HepG2 (cell line): Measurements from ENCODE around the gene P2RX7. TPM values are rescaled to one million over a fixed set of nuclear protein-coding genes. Genes with fewer than 3 reads are reported as not detected.
"Not testable (repeated sequence)": the region's sequence is repeated elsewhere in the genome, so short reads cannot be mapped to it uniquely, and the experiment has no call there.

Experiments used
- ARID3A ChIP-seq: IDR thresholded peaks from 2 replicates; pipeline ENCODE4 v1.6.1; 2012; ENCODE audit warnings: low read depth, low read length, improper control_type of control experiment
- KDM2A ChIP-seq: sonication (generic); formaldehyde crosslinking; IDR thresholded peaks from 2 replicates; pipeline ENCODE4 v1.4.0; 2020; ENCODE audit warnings: low read depth, missing genetic modification reagents, borderline replicate concordance
- SALL1 ChIP-seq: sonication (generic); formaldehyde crosslinking; IDR thresholded peaks from 2 replicates; pipeline ENCODE4 v1.8.0; 2022; ENCODE audit warnings: mild to moderate bottlenecking, missing genetic modification reagents
- SMC3 ChIP-seq: IDR thresholded peaks from 2 replicates; pipeline ENCODE4 v1.6.1; 2011; ENCODE audit warnings: low read length, improper control_type of control experiment
- SP1 ChIP-seq, 2 experiments: fragments of 450-650 bp in 1 of 2; sonication (generic) in 1 of 2; formaldehyde crosslinking in 1 of 2; IDR thresholded peaks; 2 replicates each; pipeline versions ENCODE4 v1.4.0 to v1.6.1; 2016 to 2020; ENCODE audit warnings: missing genetic modification reagents in 1 of 2
- SSRP1 ChIP-seq: IDR thresholded peaks from 2 replicates; pipeline ENCODE4 v1.6.1; 2016; ENCODE audit warnings: control low read depth
- STAG1 ChIP-seq: sonication (generic); formaldehyde crosslinking; IDR thresholded peaks from 2 replicates; pipeline ENCODE4 v1.4.0; 2020; ENCODE audit warnings: missing genetic modification reagents
- ZNF441 ChIP-seq: sonication (generic); formaldehyde crosslinking; IDR thresholded peaks from 2 replicates; pipeline ENCODE4 v1.7.0; 2021; ENCODE audit warnings: missing genetic modification reagents, borderline replicate concordance
- ZNF574 ChIP-seq: sonication (generic); formaldehyde crosslinking; IDR thresholded peaks from 2 replicates; pipeline ENCODE4 v1.4.0; 2020; ENCODE audit warnings: missing genetic modification reagents
- ZNF605 ChIP-seq: sonication (generic); formaldehyde crosslinking; IDR thresholded peaks from 2 replicates; pipeline ENCODE4 v1.8.0; 2022; ENCODE audit warnings: mild to moderate bottlenecking, missing genetic modification reagents
- ZNF614 ChIP-seq: IDR thresholded peaks from 2 replicates; pipeline ENCODE4 v1.6.1; 2018; ENCODE audit warnings: missing biosample characterization, missing genetic modification reagents, inconsistent platforms, borderline replicate concordance
- ZSCAN21 ChIP-seq: sonication (generic); formaldehyde crosslinking; IDR thresholded peaks from 2 replicates; pipeline ENCODE4 v1.8.0; 2022; ENCODE audit warnings: mild to moderate bottlenecking, missing genetic modification reagents, moderate library complexity, borderline replicate concordance
- polyA plus RNA-seq, 8 experiments: library from polyadenylated mRNA; depleted of rRNA in 3 of 8; stranded (reverse) in 7 of 8; unstranded in 1 of 8; fragments of >200 nt; fragmentation: Illumina TruSeq in 4 of 8; extraction: Trizol in 4 of 8; gene quantifications; 2 replicates each; pipeline versions ENCODE4 v1.2.1 to v1.2.3, GENCODE V29; 2011 to 2016; ENCODE audit warnings: low read depth in 4 of 8, missing spikeins in 1 of 8, mixed read lengths in 1 of 8; ENCODE audit not compliant: insufficient read depth in 1 of 8
- total RNA-seq, 5 experiments: library from RNA; depleted of rRNA; stranded (reverse); fragments of >200 nt; fragmentation: Illumina TruSeq; extraction: Trizol; gene quantifications; 2 replicates each; pipeline ENCODE4 v1.2.3, GENCODE V29; 2016; ENCODE audit warnings: low read depth in 1 of 5

P2RX7 gene
- total and polyA plus RNA-seq, 2 of the 13 experiments (the other 11 are each of a cell fraction or from before 2014, with no cell fraction given) = 0.13 to 0.73 TPM

GRCh38 chr12:121229826-121230537 lies 97.3 kb downstream of the P2RX7 start (continued):
- TF ChIP-seq ZNF574 (CRISPR knock-in tag) (0 out of 2 replicates have a peak, but pooled peaks have one; percentile 22), STAG1 (peak; percentile 78), ARID3A (0 out of 2 replicates have a peak, but pooled peaks have one; percentile 28), ZSCAN21 (CRISPR knock-in tag) (peak; percentile 46; the same call in 1 of the 2 replicates), ZNF614 (0 out of 2 replicates have a peak, but pooled peaks have one; percentile 26), ZNF441 (CRISPR knock-in tag) (peak; percentile 70; the same call in 1 of the 2 replicates), SALL1 (CRISPR knock-in tag) (peak; percentile 22; the same call in 1 of the 2 replicates), SSRP1 (peak; percentile 82; the same call in 1 of the 2 replicates), SMC3 (peak; percentile 53), SP1 (CRISPR knock-in tag; IDR thresholded peaks at IDR 0.05) (peak; percentile 31; the same call in 1 of the 2 replicates), ZNF605 (CRISPR knock-in tag) (peak; percentile 55; the same call in 1 of the 2 replicates), KDM2A (peak; percentile 75; the same call in 1 of the 2 replicates)
- not testable (repeated sequence) for TF ChIP-seq SP1 (IDR thresholded peaks at IDR 0.05)
